WTC11 (cell line): ENCODE results near the gene CAMTA1.
A peak's percentile ranks its signal among the peaks of the same experiment; 100 is the strongest.

ENCODE experiments used
- CBFB ChIP-seq: sonication (generic); formaldehyde crosslinking; IDR thresholded peaks from 2 replicates; pipeline ENCODE4 v1.8.1; 2022; ENCODE audit warnings: mild to moderate bottlenecking, low read depth, missing genetic modification reagents
- CTCF ChIP-seq: fragments of 200-600 bp; IDR thresholded peaks from 2 replicates; pipeline ENCODE4 v1.8.0; 2022; ENCODE audit warnings: antibody characterized with exemption
- JUN ChIP-seq: sonication (generic); formaldehyde crosslinking; IDR thresholded peaks from 2 replicates; pipeline ENCODE4 v1.8.0; 2023; ENCODE audit warnings: mild to moderate bottlenecking, missing genetic modification reagents
- MAX ChIP-seq: sonication (generic); formaldehyde crosslinking; IDR thresholded peaks from 2 replicates; pipeline ENCODE4 v1.8.0; 2022; ENCODE audit warnings: mild to moderate bottlenecking, missing genetic modification reagents
- MYBL2 ChIP-seq: sonication (generic); formaldehyde crosslinking; IDR thresholded peaks from 2 replicates; pipeline ENCODE4 v1.8.1; 2023; ENCODE audit warnings: mild to moderate bottlenecking, moderate library complexity, missing genetic modification reagents
- SP1 ChIP-seq: sonication (generic); formaldehyde crosslinking; conservative IDR thresholded peaks from 2 replicates; pipeline ENCODE4 v1.8.1; 2022; ENCODE audit warnings: missing genetic modification reagents
- ZNF512 ChIP-seq: sonication (generic); formaldehyde crosslinking; IDR thresholded peaks from 2 replicates; pipeline ENCODE4 v1.8.1; 2022; ENCODE audit warnings: missing genetic modification reagents, borderline replicate concordance

- no peak for TF ChIP-seq JUN (CRISPR knock-in tag)
- peak; percentile 30; the same call in 1 of the 2 replicates for TF ChIP-seq CTCF
- TF ChIP-seq CBFB (CRISPR knock-in tag): no peak
- TF ChIP-seq SP1: no peak
- TF ChIP-seq MYBL2: no peak
- TF ChIP-seq MAX (CRISPR knock-in tag): peak; percentile 30; the same call in 1 of the 2 replicates
- TF ChIP-seq ZNF512: no peak
Observed at GRCh38 chr1:7561331-7561921, 776.2 kb downstream of the CAMTA1 start.
